OCI-LY7 (cell line): Measurements from ENCODE around the gene MYF5. TPM values are rescaled to one million over a fixed set of nuclear protein-coding genes. Genes with fewer than 3 reads are reported as not detected.
A peak's percentile ranks its signal among the peaks of the same experiment; 100 is the strongest.

Experiments
- BruUV-seq: library from RNA; stranded (reverse); fragments of 400-500 nt; replicated peaks from 2 replicates; lab custom pipeline; 2021; lab: Mats Ljungman, UMichigan
- CTCF ChIA-PET: fragments of 300-600 bp; sonication (Branson Sonifier 250); formaldehyde crosslinking; loops from one replicate; lab custom pipeline; 2022; ENCODE audit warnings: antibody characterized with exemption; ENCODE audit not compliant: unreplicated experiment; lab: Charles Lee
- POLR2A ChIA-PET: fragments of 300-600 bp; sonication (Branson Sonifier 250); formaldehyde crosslinking; loops from one replicate; lab custom pipeline; 2022; ENCODE audit warnings: antibody characterized with exemption; lab: Charles Lee
- DNase-seq: peaks from one replicate; pipeline ENCODE4 v3.0.0-alpha.2; 2015; ENCODE audit warnings: low spot score
- H2AFZ ChIP-seq: fragments of 200-600 bp; sonication (generic), shearing (Covaris generic); 2 replicates; pipeline ENCODE4 v1.6.1; 2014; ENCODE audit warnings: mild to moderate bottlenecking, antibody characterized with exemption, low read length, moderate library complexity
- H3K27ac ChIP-seq: fragments of 200-600 bp; sonication (generic); 2 replicates; pipeline ENCODE4 v1.5.1; 2014; ENCODE audit warnings: mixed run types, low read depth, mild to moderate bottlenecking, moderate library complexity, low read length, inconsistent platforms; ENCODE audit not compliant: poor library complexity, severe bottlenecking
- H3K36me3 ChIP-seq: fragments of 200-600 bp; sonication (generic); 2 replicates; pipeline ENCODE4 v1.6.1; 2014; ENCODE audit warnings: mild to moderate bottlenecking, antibody characterized with exemption, low read length, moderate library complexity, mixed read lengths; ENCODE audit not compliant: insufficient read depth
- H3K4me1 ChIP-seq: fragments of 200-600 bp; sonication (generic); 2 replicates; pipeline ENCODE4 v1.5.1; 2014; ENCODE audit warnings: mild to moderate bottlenecking, low read length; ENCODE audit not compliant: insufficient read depth, poor library complexity, severe bottlenecking
- H3K4me2 ChIP-seq: fragments of 200-600 bp; sonication (generic); 2 replicates; pipeline ENCODE4 v1.6.1; 2014; ENCODE audit warnings: mild to moderate bottlenecking, low read length
- H3K4me3 ChIP-seq: fragments of 200-600 bp; sonication (generic); 2 replicates; pipeline ENCODE4 v1.5.1; 2014; ENCODE audit warnings: mild to moderate bottlenecking, low read depth, low read length; ENCODE audit not compliant: poor library complexity, severe bottlenecking
- H3K79me2 ChIP-seq: fragments of 200-600 bp; sonication (generic); 2 replicates; pipeline ENCODE4 v1.6.1; 2016; ENCODE audit warnings: low read depth, mild to moderate bottlenecking, low read length, moderate library complexity, mixed read lengths; ENCODE audit not compliant: insufficient read depth
- H3K9me2 ChIP-seq: fragments of 200-600 bp; sonication (generic); 2 replicates; pipeline ENCODE4 v1.6.1; 2016; ENCODE audit warnings: mild to moderate bottlenecking, low read length, mixed read lengths; ENCODE audit not compliant: insufficient read depth
- H3K9me3 ChIP-seq: fragments of 200-600 bp; sonication (generic); 2 replicates; pipeline ENCODE4 v1.6.1; 2014; ENCODE audit warnings: mild to moderate bottlenecking, mixed run types, low read length, mixed read lengths
- H4K20me1 ChIP-seq: fragments of 200-600 bp; sonication (generic); 2 replicates; pipeline ENCODE4 v1.6.1; 2014; ENCODE audit warnings: mild to moderate bottlenecking, antibody characterized with exemption, low read length, moderate library complexity, mixed read lengths; ENCODE audit not compliant: insufficient read depth
- EZH2phosphoT487 ChIP-seq: fragments of 200-600 bp; sonication (generic); IDR thresholded peaks from 2 replicates; pipeline ENCODE4 v1.6.1; 2018; ENCODE audit warnings: low read depth, borderline replicate concordance, mild to moderate bottlenecking, mixed run types, antibody characterized with exemption, low read length, moderate library complexity, mixed read lengths
- intact Hi-C: fragments of 100-400 bp; cut with micrococcal nuclease; formaldehyde crosslinking; loops from one replicate; pipeline ENCODE4 v1.10.0; 2022; ENCODE audit not compliant: unreplicated experiment
- total RNA-seq, 2 experiments: library from RNA; depleted of rRNA in 1 of 2; stranded (reverse); fragments of >200 nt in 1 of 2; shearing (Covaris generic) in 1 of 2; gene quantifications; 2 replicates each; pipeline ENCODE4 v1.2.3, GENCODE V29; 2014 to 2022

Gene MYF5
- total RNA-seq, 2 experiments from 2014 or later = not detected

DNA sequence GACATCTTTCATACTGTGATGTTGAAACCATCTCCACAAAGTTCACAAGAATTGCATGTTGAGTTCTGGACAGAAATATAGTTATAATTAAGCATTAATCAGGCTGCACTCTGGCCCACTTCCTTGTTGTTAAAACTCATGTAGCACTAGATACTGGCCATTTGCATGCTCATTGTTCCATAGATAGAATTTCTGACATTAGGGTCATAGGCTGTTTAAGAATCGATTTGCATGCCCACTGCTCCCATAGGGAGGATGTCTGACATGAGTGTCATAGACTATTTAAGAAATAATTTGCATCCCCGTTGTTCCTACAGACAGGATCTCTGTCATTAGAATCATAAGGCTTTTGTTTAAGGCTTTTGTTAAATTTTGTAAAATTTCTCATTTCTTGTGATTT lies 50.2 kb downstream of the MYF5 start:
- no TSS peak for BruUV-seq
- Histone ChIP-seq H3K4me1 (peaks cover 18% of the 10 kb centered on the region), H2AFZ (peak overlapping the region; percentile 84), H3K4me2 (peak overlapping the region; percentile 38), H3K36me3 (no peaks in the 10 kb centered on the region), H3K4me3 (no peak overlapping the region), H3K9me3 (no peaks in the 10 kb centered on the region), H4K20me1 (no peaks in the 10 kb centered on the region), H3K79me2 (no peaks in the 10 kb centered on the region), H3K27ac (no peak overlapping the region), H3K9me2 (no peaks in the 10 kb centered on the region)
- DNase-seq = peak; percentile 4
- intact Hi-C loops = loop anchor here (5.0 kb wide), 1 partner anchor 355 kb away; no protein-coding TSS in a partner anchor
- ChIA-PET CTCF (no interaction called here), POLR2A (no interaction called here)
- TF ChIP-seq EZH2phosphoT487 = no peak

Other genes with a start within 250 kb of the MYF5 start
- gene MYF6, start 9.3 kb upstream of the MYF5 start, total RNA-seq (2014; rRNA removed; shearing (Covaris generic)) = not detected in 2 replicates
- gene MYF6, start 9.3 kb upstream of the MYF5 start, total RNA-seq (2022) = not detected in 2 replicates
- gene LIN7A, start 221.0 kb downstream of the MYF5 start, total RNA-seq (2014; rRNA removed; shearing (Covaris generic)) = 0.10 TPM in 1 of 2 replicates, not detected in the other
- gene LIN7A, start 221.0 kb downstream of the MYF5 start, total RNA-seq (2022) = 0.39 and 0.61 TPM in 2 replicates